ENCODE measurements around the gene PUS7L.

- TF ChIP-seq ZBTB1 (CRISPR knock-in tag; IDR thresholded peaks at IDR 0.05; ENCODE audit: borderline replicate concordance) (no peak), ZNF496 (CRISPR knock-in tag; IDR thresholded peaks at IDR 0.05; ENCODE audit: insufficient replicate concordance) (no peak)
Observed at GRCh38 chr12:43795716-43796280, 37.2 kb upstream of the PUS7L start.

All from HepG2 (cell line).